HG03520 (cell line): ENCODE results near the gene PNPLA7.
A peak's percentile ranks its signal among the peaks of the same experiment; 100 is the strongest.
"Not testable (repeated sequence)": the region's sequence is repeated elsewhere in the genome, so short reads cannot be mapped to it uniquely, and the experiment has no call there.

Experiments used
- ATAC-seq: cut with Tn5 transposase; IDR thresholded peaks from one replicate; pipeline ENCODE4 v1.9.1; 2021; ENCODE audit warnings: mild to moderate bottlenecking, moderate library complexity; ENCODE audit not compliant: unreplicated experiment

Gene PNPLA7

DNA sequence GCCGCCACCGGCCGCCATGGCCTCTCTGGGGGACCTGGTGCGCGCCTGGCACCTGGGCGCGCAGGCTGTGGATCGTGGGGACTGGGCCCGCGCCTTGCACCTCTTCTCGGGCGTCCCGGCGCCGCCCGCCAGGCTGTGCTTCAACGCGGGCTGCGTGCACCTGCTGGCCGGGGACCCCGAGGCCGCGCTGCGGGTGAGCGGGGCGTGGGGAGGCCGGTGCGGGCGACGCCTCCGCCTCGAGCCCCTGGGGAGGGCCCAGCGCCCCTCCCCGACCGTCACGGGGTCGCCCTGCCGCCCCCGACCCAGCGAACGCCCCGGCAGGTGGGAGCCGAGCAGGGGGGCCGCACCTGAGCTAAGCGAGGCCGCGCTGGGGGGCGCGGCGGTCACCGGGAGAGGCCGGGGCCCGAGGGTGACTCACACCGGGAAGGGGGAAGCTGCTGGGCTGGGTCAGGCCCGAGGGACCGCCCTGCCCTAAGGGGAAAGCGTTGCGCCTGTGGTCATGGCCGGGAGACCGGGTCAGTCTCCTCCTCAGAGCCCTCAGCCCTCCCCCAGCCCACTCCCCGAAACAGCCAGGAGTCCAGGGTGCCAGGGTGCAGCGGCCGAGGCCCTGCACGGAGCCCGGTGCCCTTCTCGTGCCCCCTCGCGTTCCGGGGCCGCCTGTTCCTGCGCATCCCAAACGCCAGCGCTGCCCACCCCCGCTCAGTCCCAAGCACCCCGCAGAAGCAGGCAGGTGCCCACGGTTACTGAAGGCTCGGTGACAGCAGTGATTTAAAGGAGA, 126.5 kb downstream of the PNPLA7 start:
- ATAC-seq: peak; percentile 12

- ATAC-seq: peak; percentile 69
Measured at GRCh38 chr9:137422604-137423513, 127.3 kb downstream of the PNPLA7 start, which contains the start of the genes EXD3 and NOXA1. Gene EXD3, minus strand, starts transcription at chr9:137423162. Its CDS starts 27,805 bp downstream, at chr9:137395357. Gene NOXA1, plus strand, starts transcription at chr9:137423393. Its CDS starts 137 bp downstream, at chr9:137423530.

DNA sequence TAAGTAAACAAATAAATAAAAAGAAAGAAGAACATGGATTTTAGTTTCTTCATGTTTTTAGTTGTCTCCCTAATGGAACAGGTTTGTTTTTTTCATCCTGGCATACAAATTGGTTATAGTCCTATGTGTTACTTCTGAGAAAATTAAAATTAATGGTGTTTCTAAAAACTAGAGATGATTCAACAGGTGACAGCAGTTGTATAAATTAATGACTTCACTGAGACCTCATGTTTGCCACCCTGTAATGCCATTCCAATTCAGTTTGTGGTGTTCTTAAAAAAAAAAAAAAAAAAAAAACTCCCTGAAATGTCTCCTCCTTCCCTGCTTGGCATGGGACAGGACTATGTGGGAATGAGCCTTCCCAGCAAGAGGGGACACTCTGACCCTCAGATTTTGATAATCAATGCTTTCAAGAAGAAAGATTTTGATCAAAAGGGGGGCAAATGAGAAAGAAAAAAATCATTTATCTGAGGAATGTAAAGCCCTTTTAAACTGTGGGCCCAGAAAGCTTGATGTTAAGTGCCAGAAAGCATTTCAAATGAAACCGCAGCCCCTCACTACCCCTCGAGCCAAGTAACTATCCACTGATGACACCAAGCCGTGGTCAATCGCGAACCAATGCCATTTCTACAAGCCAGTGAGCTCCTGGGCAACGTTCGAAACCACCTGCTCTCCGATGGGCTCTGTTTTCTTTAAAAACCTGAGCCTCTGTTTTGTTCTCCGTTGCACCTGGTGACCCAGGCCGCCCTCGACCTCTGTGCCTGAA, 128.2 kb downstream of the PNPLA7 start:
- ATAC-seq: no peak

DNA sequence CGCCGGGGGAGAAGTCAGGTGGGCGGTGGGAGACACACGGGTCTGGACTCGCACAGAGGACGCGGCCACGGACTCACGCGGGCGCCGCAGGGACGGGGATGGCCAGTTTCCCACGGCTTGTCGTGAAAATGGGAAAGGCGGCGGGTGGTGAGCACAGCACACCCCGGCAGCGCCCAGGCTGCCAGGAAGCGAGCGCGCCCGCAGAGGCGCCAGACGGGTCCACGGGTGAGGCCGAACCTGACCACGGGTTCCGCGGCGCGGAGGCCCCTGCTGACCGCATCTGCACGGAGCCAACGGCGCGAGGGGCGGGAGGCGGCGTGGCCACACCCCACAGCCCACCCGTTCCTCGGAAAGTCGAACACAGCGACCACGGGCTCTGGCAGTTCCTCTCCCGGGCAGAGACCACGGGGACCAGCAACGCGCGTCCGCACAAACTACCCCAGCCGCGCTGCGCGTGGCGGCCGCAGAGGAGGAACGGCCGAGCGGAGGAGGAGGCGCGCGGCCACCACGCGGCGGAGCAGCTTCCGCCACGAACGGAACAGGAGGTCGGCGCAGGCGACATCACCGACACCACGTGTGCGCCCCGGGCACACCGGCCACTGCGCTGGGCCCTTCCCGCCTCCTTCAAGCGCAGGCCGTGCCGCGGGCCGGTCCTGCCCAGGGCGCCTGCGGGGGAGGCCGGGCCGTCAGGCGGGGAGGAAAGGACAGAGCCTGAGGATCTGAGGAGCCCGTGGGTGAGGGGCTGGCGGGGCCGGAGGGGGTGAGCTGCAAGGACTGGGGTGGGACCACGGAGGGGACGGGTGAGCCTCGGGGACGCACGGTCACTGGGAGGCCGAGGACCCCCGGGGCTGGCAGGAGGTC, 132.8 kb downstream of the PNPLA7 start:
- no peak for ATAC-seq

- ATAC-seq: no peak
Measured at GRCh38 chr9:137416563-137417151, 133.5 kb downstream of the PNPLA7 start.

GRCh38 chr9:137416006-137416562, 134.1 kb downstream of the PNPLA7 start:
- no peak for ATAC-seq

DNA sequence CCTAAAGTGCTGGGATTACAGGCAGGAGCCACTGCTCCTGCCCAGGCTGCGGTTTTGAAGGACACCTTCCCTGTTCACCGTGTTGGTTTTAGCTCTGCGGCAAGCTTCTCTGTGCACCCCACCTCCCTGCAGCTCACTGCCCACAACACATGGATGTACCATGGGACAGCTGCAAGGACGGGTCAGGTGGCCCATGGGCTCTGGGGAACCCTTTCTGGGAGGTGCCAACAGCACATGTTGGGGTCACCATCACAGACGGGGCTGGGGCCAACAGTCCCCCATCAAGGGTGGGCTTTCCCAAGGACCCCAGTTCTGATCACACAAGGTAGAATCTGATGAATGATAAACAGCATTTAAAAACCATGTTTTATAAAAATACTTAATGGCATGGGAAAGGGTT, 134.8 kb downstream of the PNPLA7 start:
- ATAC-seq: no peak

GRCh38 chr9:137412431-137412830, 137.8 kb downstream of the PNPLA7 start:
- ATAC-seq: no peak

GRCh38 chr9:137411645-137412380, 138.4 kb downstream of the PNPLA7 start:
- ATAC-seq: no peak

DNA sequence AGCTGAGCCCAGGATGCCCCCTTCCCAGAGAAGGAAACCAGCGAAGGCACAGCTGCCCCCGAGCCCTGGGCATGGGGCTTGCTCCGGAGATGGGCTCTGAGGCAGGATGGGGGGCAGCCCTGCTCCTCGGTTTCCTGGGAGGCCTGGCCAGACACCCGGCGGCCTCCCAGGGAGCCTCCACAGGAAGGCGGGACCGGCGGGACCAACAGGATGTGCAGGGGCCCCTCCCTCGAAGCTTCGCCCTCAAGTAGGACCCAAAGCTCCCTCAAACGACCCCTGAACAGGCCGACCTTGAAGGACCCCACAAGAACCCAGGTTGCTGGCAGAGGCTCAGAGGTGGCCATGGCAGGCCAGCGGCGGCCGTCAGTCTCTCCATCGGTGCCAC, 138.9 kb downstream of the PNPLA7 start:
- no peak for ATAC-seq

GRCh38 chr9:137410891-137411249, 139.3 kb downstream of the PNPLA7 start:
- no peak for ATAC-seq

DNA sequence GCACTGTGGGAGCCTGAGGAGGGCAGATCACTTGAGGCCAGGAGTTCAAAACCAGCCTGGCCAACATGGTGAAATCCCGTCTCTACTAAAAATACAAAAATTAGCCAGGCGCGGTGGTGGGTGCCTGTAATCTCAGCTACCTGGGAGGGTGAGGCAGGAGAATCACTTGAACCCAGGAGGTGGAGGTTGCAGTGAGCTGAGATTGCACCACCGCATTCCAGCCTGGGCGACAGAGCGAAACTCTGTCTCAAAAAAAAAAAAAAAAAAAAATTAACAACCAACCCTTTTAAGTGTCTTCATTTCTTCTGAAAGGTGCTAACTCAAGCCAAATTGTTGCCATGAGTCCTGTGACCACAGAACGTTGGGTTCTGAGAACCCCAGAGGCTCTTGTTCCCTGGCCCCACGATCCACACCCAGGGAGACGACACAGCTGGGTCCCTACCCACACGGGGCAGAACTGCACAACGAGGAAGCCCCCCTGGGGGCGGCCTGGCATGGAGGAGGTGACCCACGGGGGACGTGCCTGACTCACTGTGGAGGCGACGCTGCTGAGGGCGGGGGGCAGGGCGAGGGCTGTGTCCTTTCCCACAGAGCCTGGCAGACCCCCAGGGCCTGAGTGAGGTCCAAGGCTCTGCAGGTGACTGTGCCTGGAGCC, 139.8 kb downstream of the PNPLA7 start:
- not testable (repeated sequence) for ATAC-seq
